AG04450 (cell line): ENCODE data around the gene MUC5B. TPM values are rescaled to one million over a fixed set of nuclear protein-coding genes. Genes with fewer than 3 reads are reported as not detected.

Experiments
- CTCF ChIA-PET: fragments of 300-600, 350-600 bp; formaldehyde crosslinking; extraction: SDS; loops from one replicate; lab custom pipeline; 2022; ENCODE audit warnings: antibody characterized with exemption, inconsistent platforms; lab: Charles Lee
- POLR2A ChIA-PET: fragments of 350-600 bp; formaldehyde crosslinking; extraction: SDS; loops from one replicate; lab custom pipeline; 2021; ENCODE audit warnings: antibody characterized with exemption, inconsistent platforms; lab: Yijun Ruan, JAX
- DNase-seq: peaks from one replicate; pipeline ENCODE4 v3.0.0-alpha.2; 2011; ENCODE audit warnings: low read depth, low spot score
- H3K27ac ChIP-seq: one replicate; pipeline ENCODE4 v1.5.1; 2012; ENCODE audit warnings: low read depth, low read length, control low read depth
- H3K27me3 ChIP-seq: one replicate; pipeline ENCODE4 v1.6.0; 2012; ENCODE audit warnings: low read length; ENCODE audit not compliant: control insufficient read depth, insufficient read depth
- H3K4me3 ChIP-seq: 2 replicates; pipeline ENCODE4 v1.5.1; 2011; ENCODE audit warnings: mild to moderate bottlenecking, low read depth, low read length, control low read depth
- H3K9me3 ChIP-seq: 2 replicates; pipeline ENCODE4 v1.5.1; 2012; ENCODE audit warnings: low read length; ENCODE audit not compliant: control insufficient read depth, insufficient read depth
- polyA plus RNA-seq: library from polyadenylated mRNA; depleted of rRNA; stranded (reverse); fragments of >200 nt; gene quantifications from 2 replicates; pipeline ENCODE4 v1.2.3, GENCODE V29; 2011
- TF ChIP-seq, protein P1 (sequence below): IDR thresholded peaks from 2 replicates; pipeline ENCODE4 v1.5.1; 2011; ENCODE audit warnings: low read depth, low read length, control low read depth, inconsistent platforms

The MUC5B gene
- polyA plus RNA-seq, 1 experiment: not detected

DNA sequence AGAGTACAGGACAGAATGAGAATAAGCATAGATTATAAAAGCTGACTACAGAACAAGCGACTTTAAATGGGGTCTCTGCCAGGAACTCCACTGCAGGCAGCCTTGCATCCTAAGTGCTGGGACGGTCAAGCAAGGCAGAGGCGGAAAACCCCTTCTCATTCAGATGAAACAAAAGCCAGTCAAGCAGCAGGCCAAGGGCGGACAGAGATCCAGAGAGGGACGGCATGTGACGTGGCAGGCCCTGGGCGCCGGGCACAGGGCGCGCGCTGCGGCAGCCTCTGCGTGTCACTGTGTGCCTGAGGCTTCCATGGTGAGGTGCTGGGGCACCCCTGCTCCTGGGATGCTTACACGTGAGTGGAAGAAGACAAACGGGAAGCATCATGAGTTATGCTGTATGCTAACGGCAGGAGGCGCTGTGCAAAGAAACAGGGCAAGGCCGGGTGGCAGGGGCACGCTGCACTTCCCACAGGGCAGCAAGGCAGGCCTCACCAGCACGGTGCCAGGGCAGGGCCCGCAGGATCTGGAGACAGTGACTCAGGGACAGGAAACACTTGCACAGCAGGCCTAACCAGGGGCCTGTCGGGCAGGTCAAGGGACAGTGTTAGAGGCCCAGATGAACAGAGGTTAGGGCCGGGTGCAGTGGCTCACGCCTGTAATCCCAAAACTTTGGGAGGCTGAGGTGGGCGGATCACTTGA, 80.4 kb downstream of the MUC5B start:
- TF ChIP-seq, protein P1, sequence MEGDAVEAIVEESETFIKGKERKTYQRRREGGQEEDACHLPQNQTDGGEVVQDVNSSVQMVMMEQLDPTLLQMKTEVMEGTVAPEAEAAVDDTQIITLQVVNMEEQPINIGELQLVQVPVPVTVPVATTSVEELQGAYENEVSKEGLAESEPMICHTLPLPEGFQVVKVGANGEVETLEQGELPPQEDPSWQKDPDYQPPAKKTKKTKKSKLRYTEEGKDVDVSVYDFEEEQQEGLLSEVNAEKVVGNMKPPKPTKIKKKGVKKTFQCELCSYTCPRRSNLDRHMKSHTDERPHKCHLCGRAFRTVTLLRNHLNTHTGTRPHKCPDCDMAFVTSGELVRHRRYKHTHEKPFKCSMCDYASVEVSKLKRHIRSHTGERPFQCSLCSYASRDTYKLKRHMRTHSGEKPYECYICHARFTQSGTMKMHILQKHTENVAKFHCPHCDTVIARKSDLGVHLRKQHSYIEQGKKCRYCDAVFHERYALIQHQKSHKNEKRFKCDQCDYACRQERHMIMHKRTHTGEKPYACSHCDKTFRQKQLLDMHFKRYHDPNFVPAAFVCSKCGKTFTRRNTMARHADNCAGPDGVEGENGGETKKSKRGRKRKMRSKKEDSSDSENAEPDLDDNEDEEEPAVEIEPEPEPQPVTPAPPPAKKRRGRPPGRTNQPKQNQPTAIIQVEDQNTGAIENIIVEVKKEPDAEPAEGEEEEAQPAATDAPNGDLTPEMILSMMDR: 0 out of 2 replicates have a peak, but pooled peaks have one; percentile 21
- DNase-seq: no peak
- peaks cover 7% of the 10 kb centered on the region; the same call in 1 of the 2 replicates for H3K9me3 ChIP-seq
- no peaks in the 10 kb centered on the region for H3K27me3 ChIP-seq
- ChIA-PET CTCF (interaction anchor here (0.6 kb wide), 1 partner anchor 22 kb away, joined by 3 read pairs; no protein-coding TSS in a partner anchor), POLR2A (no interaction called here)
- H3K27ac ChIP-seq: no peak overlapping the region
- H3K4me3 ChIP-seq: no peak overlapping the region

DNA sequence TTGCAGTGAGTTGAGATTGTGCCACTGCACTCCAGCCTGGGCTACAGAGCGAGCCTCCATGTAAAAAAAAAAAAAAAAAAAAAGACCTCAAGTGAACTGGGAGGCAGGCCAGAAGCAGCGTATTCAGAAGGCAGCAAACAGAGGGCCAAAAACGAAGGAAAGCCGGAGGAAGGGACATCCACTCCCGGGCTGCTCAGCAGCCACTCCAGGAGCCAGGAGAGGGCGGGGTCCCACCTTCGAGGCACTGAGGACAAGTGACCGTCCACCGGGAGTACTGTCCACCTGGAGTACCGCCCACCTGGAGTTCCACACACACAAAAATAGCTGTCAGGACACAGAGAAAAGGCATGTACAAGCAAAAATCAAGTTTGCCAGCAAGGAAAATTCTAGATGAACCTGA, 81.1 kb downstream of the MUC5B start:
- TF ChIP-seq, protein P1: no peak
- DNase-seq: no peak
- H3K27ac ChIP-seq: peak overlapping the region; percentile 47
- H3K9me3 ChIP-seq: peaks cover 7% of the 10 kb centered on the region; the same call in 1 of the 2 replicates
- POLR2A ChIA-PET: no interaction called here
- CTCF ChIA-PET: interaction anchor here (0.6 kb wide), 1 partner anchor 22 kb away, joined by 3 read pairs; no protein-coding TSS in a partner anchor
- no peak overlapping the region for H3K4me3 ChIP-seq
- H3K27me3 ChIP-seq: no peaks in the 10 kb centered on the region

DNA sequence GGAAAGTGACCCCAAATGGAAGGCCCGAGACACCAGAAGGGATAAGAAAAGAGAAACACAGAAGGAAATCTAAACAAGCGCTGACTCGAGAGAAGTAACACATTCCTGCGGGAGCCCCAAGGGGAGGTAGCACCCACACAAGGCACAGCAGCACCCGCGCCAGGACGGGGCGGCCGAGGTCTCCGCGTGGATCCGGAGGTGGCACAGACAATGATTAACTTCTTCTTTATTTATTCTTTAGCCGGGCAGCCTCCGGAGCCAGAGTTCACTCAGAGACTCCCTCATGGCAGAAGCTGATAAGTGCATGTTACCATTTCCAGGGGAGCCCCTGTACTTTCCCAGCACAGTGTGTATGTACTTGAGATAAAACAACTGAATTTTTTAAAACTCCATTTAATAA, 81.5 kb downstream of the MUC5B start:
- no peak overlapping the region for H3K4me3 ChIP-seq
- TF ChIP-seq, protein P1: no peak
- H3K9me3 ChIP-seq: peaks cover 7% of the 10 kb centered on the region; the same call in 1 of the 2 replicates
- POLR2A ChIA-PET: no interaction called here
- peak overlapping the region; percentile 47 for H3K27ac ChIP-seq
- H3K27me3 ChIP-seq: no peaks in the 10 kb centered on the region
- CTCF ChIA-PET: interaction anchor here (1.0 kb wide), 1 partner anchor 211 kb away, joined by 3 read pairs; no protein-coding TSS in a partner anchor
- DNase-seq: no peak

DNA sequence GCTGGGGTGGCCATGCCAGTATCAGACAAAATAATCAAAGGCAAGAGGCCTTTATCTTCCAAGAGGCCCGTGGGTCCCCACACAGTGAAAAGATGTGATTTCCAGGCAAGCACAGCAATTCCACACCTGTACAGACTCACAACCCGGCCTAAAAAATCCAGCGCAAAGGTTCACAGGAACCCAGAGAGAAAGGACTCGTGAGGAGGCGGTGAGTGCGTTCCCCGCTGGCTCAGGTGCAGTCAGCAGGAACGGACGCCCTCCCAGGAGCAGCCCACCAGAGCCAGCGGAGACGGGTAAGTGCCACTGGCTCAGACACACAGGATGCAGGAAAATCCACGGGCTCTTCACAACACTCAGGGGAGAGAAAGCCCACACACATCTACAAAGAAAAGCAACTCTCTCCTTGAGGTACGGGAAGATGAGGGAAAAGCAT, 82.2 kb downstream of the MUC5B start:
- peaks cover 7% of the 10 kb centered on the region; the same call in 1 of the 2 replicates for H3K9me3 ChIP-seq
- ChIA-PET POLR2A (no interaction called here), CTCF (interaction anchor here (1.0 kb wide), 1 partner anchor 210 kb away, joined by 3 read pairs; no protein-coding TSS in a partner anchor)
- DNase-seq: no peak
- no peak overlapping the region for H3K27ac ChIP-seq
- TF ChIP-seq, protein P1: no peak
- H3K27me3 ChIP-seq: no peaks in the 10 kb centered on the region
- H3K4me3 ChIP-seq: no peak overlapping the region

DNA sequence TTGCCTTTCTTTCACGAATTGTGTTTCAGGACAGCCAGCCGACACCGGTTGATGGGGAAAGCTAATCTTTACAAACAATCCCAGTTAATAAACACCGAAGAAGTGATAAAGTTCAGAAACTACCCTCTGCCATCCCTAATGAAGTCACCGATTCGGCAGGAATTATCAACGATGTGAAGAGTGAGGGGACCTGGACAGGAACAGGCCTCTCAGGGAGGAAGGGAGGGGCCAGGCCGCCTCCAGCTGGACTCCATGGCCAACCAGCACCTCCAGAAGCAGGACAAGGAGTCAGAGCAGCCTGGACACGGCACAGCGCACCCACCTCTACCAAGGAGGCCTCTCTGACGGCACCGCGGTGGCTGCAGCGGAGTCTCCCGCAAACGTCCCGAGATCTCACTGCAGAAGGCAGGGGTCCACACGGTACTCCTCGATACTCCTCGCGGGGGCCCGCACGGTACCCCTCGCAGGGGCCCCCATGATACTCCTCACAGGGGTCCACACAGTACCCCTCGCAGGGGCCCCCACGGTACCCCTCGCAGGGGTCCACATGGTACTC, 82.7 kb downstream of the MUC5B start:
- no peaks in the 10 kb centered on the region for H3K27me3 ChIP-seq
- H3K27ac ChIP-seq: no peak overlapping the region
- TF ChIP-seq, protein P1: no peak
- H3K4me3 ChIP-seq: no peak overlapping the region
- peaks cover 7% of the 10 kb centered on the region; the same call in 1 of the 2 replicates for H3K9me3 ChIP-seq
- ChIA-PET CTCF (interaction anchor here (0.6 to 1.0 kb wide), 2 partner anchors 209 to 241 kb away, joined by 3 to 5 read pairs; no protein-coding TSS in a partner anchor), POLR2A (no interaction called here)
- DNase-seq: no peak
